GM12878 (cell line): ENCODE data around the gene AOC3. TPM values are rescaled to one million over a fixed set of nuclear protein-coding genes. Genes with fewer than 3 reads are reported as not detected.
A peak's percentile ranks its signal among the peaks of the same experiment; 100 is the strongest.

Experiments used
- ATAC-seq: fragments of 200-7000 bp; cut with Tn5 transposase; 3 replicates; pipeline ENCODE4 v1.9.1; 2020; ENCODE audit warnings: mild to moderate bottlenecking, moderate library complexity
- BruUV-seq: library from RNA; stranded (reverse); fragments of 400-500 nt; replicated peaks from 2 replicates; lab custom pipeline; 2021; lab: Mats Ljungman, UMichigan
- CTCF ChIA-PET: fragments of 300-600 bp; sonication (Branson Sonifier 250); formaldehyde crosslinking; extraction: SDS; loops from one replicate; lab custom pipeline; 2021; ENCODE audit warnings: inconsistent platforms; lab: Yijun Ruan, JAX
- POLR2A ChIA-PET: fragments of 350-600 bp; formaldehyde crosslinking; extraction: SDS; loops from one replicate; lab custom pipeline; 2021; ENCODE audit warnings: inconsistent platforms; lab: Charles Lee
- RAD21 ChIA-PET: fragments of 300-600 bp; sonication (Branson Sonifier 250); formaldehyde crosslinking; loops from one replicate; lab custom pipeline; 2023; ENCODE audit warnings: antibody characterized with exemption; ENCODE audit not compliant: unreplicated experiment; lab: Charles Lee
- SMC1A ChIA-PET: fragments of 300-600 bp; sonication (Branson Sonifier 250); formaldehyde crosslinking; loops from one replicate; lab custom pipeline; 2023; ENCODE audit not compliant: unreplicated experiment, uncharacterized antibody; lab: Charles Lee
- DNase-seq: peaks from one replicate; pipeline ENCODE4 v3.0.0-alpha.2; 2011; ENCODE audit warnings: low read depth, low spot score
- FAIRE-seq: peaks from 3 replicates; lab custom pipeline; 2011; peaks lifted over from hg19 to GRCh38; lab: Jason Lieb, UNC
- H2AFZ ChIP-seq: 2 replicates; pipeline ENCODE4 v1.6.0; 2011; ENCODE audit warnings: low read depth, low read length, control low read depth; ENCODE audit not compliant: control insufficient read depth
- H3K27ac ChIP-seq: 2 replicates; pipeline ENCODE4 v1.5.1; 2011; ENCODE audit warnings: control low read depth; ENCODE audit not compliant: control insufficient read depth, insufficient read depth
- H3K27me3 ChIP-seq, 2 experiments: replicated peaks in 1 of 2; 2 replicates each; pipeline versions ENCODE4 v1.6.0 to v1.6.1; 2011; ENCODE audit warnings: low read length in 1 of 2; ENCODE audit not compliant: control insufficient read depth in 2 of 2, insufficient read depth in 2 of 2
- H3K36me3 ChIP-seq, 2 experiments: 2 replicates each; pipeline ENCODE4 v1.5.1; 2011; ENCODE audit warnings: low read length in 1 of 2; ENCODE audit not compliant: control insufficient read depth in 2 of 2, insufficient read depth in 2 of 2
- H3K4me1 ChIP-seq: 2 replicates; pipeline ENCODE4 v1.6.1; 2011; ENCODE audit warnings: mild to moderate bottlenecking, low read length, moderate library complexity, mixed read lengths; ENCODE audit not compliant: control insufficient read depth, insufficient read depth
- H3K4me2 ChIP-seq: 2 replicates; pipeline ENCODE4 v1.6.0; 2011; ENCODE audit warnings: control low read depth; ENCODE audit not compliant: control insufficient read depth, insufficient read depth
- H3K4me3 ChIP-seq: fragments of 200-600 bp; sonication (generic); 2 replicates; pipeline ENCODE4 v1.5.1; 2016
- H3K79me2 ChIP-seq: 2 replicates; pipeline ENCODE4 v1.6.0; 2011; ENCODE audit warnings: low read length; ENCODE audit not compliant: control insufficient read depth, insufficient read depth
- H3K9ac ChIP-seq: 2 replicates; pipeline ENCODE4 v1.8.0; 2011; ENCODE audit warnings: low read length, control low read depth, mixed read lengths; ENCODE audit not compliant: control insufficient read depth, insufficient read depth
- H3K9me3 ChIP-seq: replicated peaks from 3 replicates; pipeline ENCODE4 v1.5.1; 2011; ENCODE audit warnings: mild to moderate bottlenecking, low read length; ENCODE audit not compliant: control insufficient read depth, insufficient read depth
- H4K20me1 ChIP-seq: 2 replicates; pipeline ENCODE4 v1.6.0; 2011; ENCODE audit not compliant: control insufficient read depth, insufficient read depth
- ATF2 ChIP-seq: IDR thresholded peaks from 2 replicates; pipeline ENCODE4 v1.6.1; 2012; ENCODE audit warnings: low read length, inconsistent platforms
- BACH1 ChIP-seq: fragments of 450-650 bp; IDR thresholded peaks from 2 replicates; pipeline ENCODE4 v1.6.1; 2017; ENCODE audit warnings: mild to moderate bottlenecking, borderline replicate concordance
- BCL11A ChIP-seq: IDR thresholded peaks from 2 replicates; pipeline ENCODE4 v1.6.1; 2011; ENCODE audit warnings: low read depth, low read length
- CREM ChIP-seq: IDR thresholded peaks from 2 replicates; pipeline ENCODE4 v1.6.1; 2014; ENCODE audit warnings: antibody characterized with exemption, low read depth
- E4F1 ChIP-seq: fragments of 450-650 bp; IDR thresholded peaks from 2 replicates; pipeline ENCODE4 v1.6.1; 2018; ENCODE audit warnings: borderline replicate concordance, mild to moderate bottlenecking; ENCODE audit not compliant: partially characterized antibody
- EP300 ChIP-seq, 2 experiments: fragments of 150-350 bp in 1 of 2; IDR thresholded peaks; 2 replicates each; pipeline ENCODE4 v1.6.1; 2011 to 2012; ENCODE audit warnings: low read depth in 2 of 2, low read length in 2 of 2, borderline replicate concordance in 1 of 2, improper control_type of control experiment in 1 of 2, inconsistent platforms in 1 of 2; ENCODE audit not compliant: control insufficient read depth in 1 of 2
- HDAC2 ChIP-seq: fragments of 200-600 bp; sonication (generic); IDR thresholded peaks from 2 replicates; pipeline ENCODE4 v1.6.1; 2017
- NR2C2 ChIP-seq: IDR thresholded peaks from 2 replicates; pipeline ENCODE4 v1.6.1; 2011; ENCODE audit warnings: borderline replicate concordance, low read depth; ENCODE audit not compliant: control insufficient read depth, insufficient read length
- POLR2AphosphoS5 ChIP-seq: IDR thresholded peaks from 2 replicates; pipeline ENCODE4 v1.6.1; 2011; ENCODE audit warnings: mild to moderate bottlenecking, low read length, inconsistent platforms
- RBBP5 ChIP-seq: fragments of 200-600 bp; sonication (generic); conservative IDR thresholded peaks from 2 replicates; pipeline ENCODE4 v1.6.1; 2016
- RELB ChIP-seq: fragments of 450-650 bp; IDR thresholded peaks from 2 replicates; pipeline ENCODE4 v1.6.1; 2017; ENCODE audit warnings: low read depth, mild to moderate bottlenecking, moderate library complexity
- SP1 ChIP-seq: IDR thresholded peaks from one replicate; pipeline ENCODE4 v1.6.1; 2011; ENCODE audit warnings: low read depth, low read length
- SREBF1 ChIP-seq: IDR thresholded peaks from 2 replicates; pipeline ENCODE4 v1.6.1; 2012; ENCODE audit warnings: mild to moderate bottlenecking, low read length
- TAF1 ChIP-seq: IDR thresholded peaks from 2 replicates; pipeline ENCODE4 v1.6.1; 2011; ENCODE audit warnings: mild to moderate bottlenecking, low read depth, low read length, borderline replicate concordance
- TBL1XR1 ChIP-seq: IDR thresholded peaks from 2 replicates; pipeline ENCODE4 v1.6.1; 2012; ENCODE audit warnings: low read depth, low read length, improper control_type of control experiment
- ZNF274 ChIP-seq: IDR thresholded peaks from one replicate; pipeline ENCODE4 v1.8.0; 2011; ENCODE audit not compliant: insufficient read length, insufficient read depth
- whole genome bisulfite sequencing: methylation state at CpG from one replicate; pipeline ENCODE4 v1.1.6; 2016; ENCODE audit warnings: low lambda C conversion rate; ENCODE audit not compliant: insufficient replicate concordance, insufficient coverage; ENCODE audit errors: missing lambda C conversion rate; 5-methylcytosine and 5-hydroxymethylcytosine counted together
- in situ Hi-C: fragments of 300-500 bp; cut with MboI; formaldehyde crosslinking; loops from 9 replicates; pipeline ENCODE4 v1.14.3; 2018; ENCODE audit warnings: mixed read lengths
- intact Hi-C: fragments of 100-400 bp; cut with micrococcal nuclease; formaldehyde crosslinking; loops from one replicate; pipeline ENCODE4 v1.14.2; 2022; ENCODE audit not compliant: unreplicated experiment
- polyA plus RNA-seq, 11 experiments: library from polyadenylated mRNA; depleted of rRNA in 4 of 11; unstranded in 6 of 11; stranded (reverse) in 5 of 11; fragments of >200 nt; fragmentation: Nextera tagmentation in 4 of 11; fragmentation: Illumina TruSeq in 1 of 11; extraction: Ambion mirVana in 4 of 11; extraction: Trizol in 1 of 11; gene quantifications; 1 replicate in 1 of 11; 2 replicates in 10 of 11; pipeline versions ENCODE4 v1.2.1 to v1.2.3, GENCODE V29; 2011 to 2016; ENCODE audit warnings: inconsistent platforms in 2 of 11, missing spikeins in 2 of 11, low read depth in 1 of 11
- total RNA-seq, 4 experiments: library from RNA; depleted of rRNA in 3 of 4; stranded (reverse); fragments of >200 nt in 3 of 4; fragmentation: Illumina TruSeq in 1 of 4; extraction: Trizol in 1 of 4; gene quantifications; 2 replicates each; pipeline versions ENCODE4 v1.2.1 to v1.2.3, GENCODE V29; 2013 to 2021

The AOC3 gene
- total and polyA plus RNA-seq, 10 of the 15 experiments (the other 5 are each of a cell fraction or from before 2014, with no cell fraction given), result 0.02 to 0.91 (median 0.34) TPM; not detected in 2

- ChIA-PET SMC1A (interaction anchor here (1.2 to 3.6 kb wide), 4 partner anchors 9 to 255 kb away, joined by 3 to 14 read pairs (median 7); partner anchors contain the start of genes BECN1 and RPL27), CTCF (interaction anchor here (0.7 to 6.8 kb wide), 9 partner anchors 10 to 651 kb away, joined by 3 to 81 read pairs (median 3); partner anchors contain the start of genes BECN1, DHX8, PSMC3IP and RAMP2), RAD21 (interaction anchor here (0.6 to 1.8 kb wide), 5 partner anchors 9 to 285 kb away, joined by 3 to 5 read pairs (median 3); partner anchors contain the start of genes BECN1, PSMC3IP and RPL27), POLR2A (interaction anchor here (0.5 to 3.1 kb wide), 6 partner anchors 10 to 295 kb away, joined by 3 to 25 read pairs (median 4); partner anchors contain the start of genes BECN1 and RPL27)
- peak; percentile 84 for FAIRE-seq
- Histone ChIP-seq H3K4me1 (peaks cover 5% of the 10 kb centered on the region; the same call in 1 of the 2 replicates), H4K20me1 (no peaks in the 10 kb centered on the region), H3K4me2 (peak within 1 kb of the TSS; percentile 82), H2AFZ (peak within 1 kb of the TSS; percentile 96), H3K9ac (peak within 1 kb of the TSS; percentile 90), H3K4me3 (peak within 1 kb of the TSS; percentile 93), H3K27me3 (no peaks in the 10 kb centered on the region), H3K79me2 (peaks cover 30% of the 10 kb centered on the region), H3K27ac (peak within 1 kb of the TSS; percentile 92), H3K9me3 (no peaks in the 10 kb centered on the region; the same call in 2 of the 3 replicates), H3K36me3 (peaks cover 2 to 12% of the 10 kb centered on the region in 2 experiments; a peak in 3 of 4 replicates)
- DNase-seq, result peak; percentile 59
- BruUV-seq, result TSS peak; percentile 93
- ATAC-seq, result peak; percentile 95
- WGBS, result under 1% methylated on average over 65 of the region's 71 CpGs
- intact Hi-C loops, result no loop called here
- in situ Hi-C loops, result no loop called here
- TF ChIP-seq TBL1XR1, result no peak
- TF ChIP-seq RBBP5, result 0 out of 2 replicates have a peak, but pooled peaks have one; percentile 27
- TF ChIP-seq CREM, result peak; percentile 99
- TF ChIP-seq NR2C2, result no peak
- no peak for TF ChIP-seq EP300 (IDR thresholded peaks at IDR 0.05; ENCODE audit: borderline replicate concordance in 1 of 2, control insufficient read depth in 1 of 2, low read depth in 2 of 2, low read length in 2 of 2)
- peak; percentile 70 for TF ChIP-seq E4F1
- no peak; the same call in 1 of the 2 replicates for TF ChIP-seq SREBF1
- TF ChIP-seq SP1, result no peak
- TF ChIP-seq BCL11A, result 0 out of 2 replicates have a peak, but pooled peaks have one; percentile 7
- TF ChIP-seq RELB, result peak; percentile 99
- peak; percentile 95 for TF ChIP-seq POLR2AphosphoS5
- TF ChIP-seq BACH1, result peak; percentile 31; the same call in 1 of the 2 replicates
- peak; percentile 75; the same call in 1 of the 2 replicates for TF ChIP-seq TAF1
- TF ChIP-seq ZNF274, result no peak
- no peak for TF ChIP-seq ATF2
- TF ChIP-seq HDAC2, result 0 out of 2 replicates have a peak, but pooled peaks have one; percentile 31
Observed at GRCh38 chr17:42832934-42833766, 17.8 kb upstream of the AOC3 start, which contains the start of gene PSME3. PSME3 (plus strand) TSS chr17:42833397; CDS start chr17:42833632, 235 bp downstream.
